ENCODE measurements around the gene PPP2R1B.
"Not testable (repeated sequence)": the region's sequence is repeated elsewhere in the genome, so short reads cannot be mapped to it uniquely, and the experiment has no call there.

The PPP2R1B gene

DNA sequence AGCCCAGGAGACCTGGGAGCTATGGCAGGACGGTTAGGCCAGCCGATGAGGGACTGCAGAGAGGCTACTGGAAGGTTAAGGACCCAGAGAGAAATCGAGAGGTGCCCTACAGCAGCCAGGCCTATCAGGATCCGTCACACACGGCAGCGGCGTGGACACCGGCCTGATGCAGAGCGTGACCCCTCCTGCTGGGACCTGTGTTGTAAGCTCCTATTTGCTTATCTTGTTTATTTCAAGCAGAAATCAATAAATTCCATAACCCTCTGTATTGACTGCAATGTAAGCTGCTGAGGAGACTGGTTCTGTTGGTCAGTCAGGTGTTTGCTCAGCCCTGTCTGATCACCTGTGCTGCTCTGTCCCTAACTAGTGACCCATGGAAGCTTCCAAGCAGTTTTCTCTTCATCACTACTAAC lies 39.9 kb downstream of the PPP2R1B start:
- DNase-seq (ENCODE audit: low read depth in 2 of 2), result no peak

DNA sequence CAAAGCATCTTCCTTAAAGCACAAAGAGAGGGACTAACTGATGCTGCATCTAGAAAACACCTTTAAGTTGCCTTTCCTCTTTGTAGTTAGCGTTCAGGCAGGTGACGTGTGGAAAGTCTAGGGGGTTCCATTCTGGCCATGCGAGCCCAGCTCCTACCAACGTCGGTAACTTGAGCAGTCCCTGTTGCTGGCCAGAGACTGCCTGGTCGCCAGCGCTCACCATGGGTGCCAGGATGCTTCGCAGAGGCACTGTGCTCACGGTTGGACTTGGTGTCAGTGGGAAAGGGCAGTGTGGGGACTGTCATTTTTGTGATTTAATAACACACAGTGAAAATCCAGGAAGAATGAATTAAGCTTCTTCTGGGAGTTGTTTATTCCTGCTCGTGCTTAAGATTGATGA lies 40.6 kb downstream of the PPP2R1B start:
- DNase-seq (ENCODE audit: low read depth in 2 of 2), result no peak

DNA sequence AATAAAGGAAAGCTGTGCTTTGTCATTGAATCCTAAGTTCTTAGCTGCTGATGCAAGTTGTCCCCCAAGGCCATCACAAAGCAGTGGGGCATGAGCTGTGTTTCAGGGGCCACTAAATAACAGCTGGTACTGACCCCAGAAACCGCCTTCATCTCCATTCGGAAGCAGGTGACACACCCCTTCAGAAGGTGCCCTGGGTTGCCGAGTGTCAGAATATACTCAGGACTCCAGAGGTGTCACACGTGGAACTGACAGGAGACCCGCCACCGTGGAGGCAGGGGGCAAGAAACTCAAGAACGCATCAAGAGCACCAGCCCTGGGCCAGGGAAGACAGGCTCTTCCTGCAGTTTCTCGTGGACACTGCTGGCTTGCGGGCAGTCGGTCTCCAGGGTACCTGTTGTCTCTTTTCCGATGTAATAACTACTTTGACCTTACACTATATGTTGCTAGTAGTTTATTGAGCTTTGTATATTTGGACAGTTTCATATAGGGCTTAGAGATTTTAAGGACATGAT lies 41.5 kb downstream of the PPP2R1B start:
- no peak for DNase-seq (ENCODE audit: low read depth in 2 of 2)

DNA sequence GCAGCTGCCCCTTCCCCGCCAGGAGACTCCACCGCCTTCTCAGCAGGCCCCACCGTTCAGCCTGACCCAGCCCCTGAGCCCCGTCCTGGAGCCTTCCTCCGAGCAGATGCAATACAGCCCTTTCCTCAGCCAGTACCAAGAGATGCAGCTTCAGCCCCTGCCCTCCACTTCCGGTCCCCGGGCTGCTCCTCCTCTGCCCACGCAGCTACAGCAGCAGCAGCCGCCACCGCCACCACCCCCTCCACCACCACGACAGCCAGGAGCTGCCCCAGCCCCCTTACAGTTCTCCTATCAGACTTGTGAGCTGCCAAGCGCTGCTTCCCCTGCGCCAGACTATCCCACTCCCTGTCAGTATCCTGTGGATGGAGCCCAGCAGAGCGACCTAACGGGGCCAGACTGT lies 42.6 kb downstream of the PPP2R1B start:
- no peak for DNase-seq (ENCODE audit: low read depth in 2 of 2)

DNA sequence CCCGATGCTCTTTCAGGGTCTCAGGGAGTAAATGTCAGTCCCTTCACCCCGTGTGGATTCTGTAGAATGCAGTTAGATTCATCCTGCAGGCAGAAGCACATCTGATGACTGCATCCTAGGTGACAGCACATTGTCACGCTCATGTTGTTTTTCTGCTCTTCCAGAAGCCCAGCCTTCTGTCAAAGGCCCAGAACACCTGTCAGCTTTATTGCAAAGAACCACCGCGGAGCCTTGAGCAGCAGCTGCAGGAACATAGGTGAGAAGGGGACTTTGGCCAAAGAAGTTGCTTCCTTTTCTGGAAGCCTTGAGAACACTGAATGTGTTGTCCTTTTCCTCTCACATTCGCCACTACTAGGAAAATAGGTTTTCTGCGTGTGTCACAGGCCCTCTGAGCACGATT lies 43.7 kb downstream of the PPP2R1B start:
- DNase-seq (ENCODE audit: low read depth in 2 of 2), result no peak

DNA sequence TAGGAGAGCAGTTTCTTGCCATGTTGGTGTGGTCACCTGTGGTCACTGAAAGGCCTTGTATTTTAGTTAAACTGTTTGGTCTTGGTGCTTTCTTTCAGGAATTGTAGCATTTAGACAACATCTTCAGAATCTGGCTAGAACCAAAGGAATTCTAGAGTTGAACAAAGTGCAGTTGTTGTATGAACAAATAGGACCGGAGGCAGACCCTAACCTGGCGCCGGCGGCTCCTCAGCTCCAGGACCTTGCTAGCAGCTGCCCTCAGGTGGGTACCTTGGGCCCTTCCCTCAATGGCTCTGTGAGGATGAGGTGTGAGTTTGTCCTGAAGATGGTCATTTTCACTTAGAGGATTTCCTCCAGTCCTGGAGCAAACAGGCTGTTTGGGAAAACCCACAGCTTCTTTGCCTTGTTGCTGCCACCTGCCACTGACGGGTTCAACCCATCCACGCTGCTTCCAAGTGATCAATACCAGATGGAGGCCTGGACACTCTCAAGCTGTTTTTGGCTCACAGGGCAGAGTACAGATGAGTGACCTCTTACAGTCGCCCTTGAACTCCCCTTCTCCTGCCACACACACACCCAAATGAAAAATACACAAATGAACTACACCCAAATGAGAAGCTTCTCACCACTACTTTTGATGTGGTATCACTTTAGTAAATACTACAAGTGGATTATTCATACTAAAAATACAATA lies 45.2 kb downstream of the PPP2R1B start:
- DNase-seq (ENCODE audit: low read depth in 2 of 2), result no peak

DNA sequence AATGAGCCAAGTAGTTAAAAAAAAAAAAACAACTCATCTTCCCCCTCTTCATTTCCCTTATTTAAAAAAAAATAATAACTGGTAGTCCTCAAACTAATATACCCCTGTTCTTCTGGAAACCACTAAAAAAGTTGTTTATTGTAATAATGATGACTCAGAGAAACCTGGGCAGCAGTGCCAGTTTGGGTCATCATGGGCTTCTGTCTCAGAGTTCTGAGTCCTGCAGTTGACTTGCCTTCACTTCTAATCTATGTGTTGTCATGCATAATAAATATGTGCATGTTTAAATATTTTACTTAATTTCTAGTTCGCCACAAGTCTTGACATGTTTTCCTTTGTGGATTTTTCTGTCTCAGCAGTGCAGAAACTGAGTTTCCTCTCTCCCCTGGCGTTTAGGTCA lies 46.8 kb downstream of the PPP2R1B start:
- no peak for DNase-seq (ENCODE audit: low read depth in 2 of 2)

DNA sequence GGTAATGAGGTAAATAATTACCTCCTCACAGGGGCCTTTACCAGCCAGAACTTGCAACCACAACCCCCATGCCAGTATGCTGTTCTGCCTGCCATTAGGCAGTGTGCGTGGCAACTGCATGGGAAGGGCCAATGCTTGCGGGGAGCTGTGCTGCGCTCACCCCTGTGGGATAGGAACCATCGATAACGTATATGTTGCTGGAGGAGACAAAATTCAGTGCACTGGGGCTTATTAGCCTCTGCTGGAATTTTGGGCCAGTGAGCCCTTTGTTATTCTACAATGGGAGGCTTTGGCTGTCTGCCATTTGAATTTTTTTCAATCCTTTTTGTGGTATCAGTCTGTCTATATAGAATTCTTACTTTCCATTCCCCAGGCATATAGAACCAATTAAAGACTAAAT lies 47.3 kb downstream of the PPP2R1B start:
- no peak for DNase-seq (ENCODE audit: low read depth in 2 of 2)

DNA sequence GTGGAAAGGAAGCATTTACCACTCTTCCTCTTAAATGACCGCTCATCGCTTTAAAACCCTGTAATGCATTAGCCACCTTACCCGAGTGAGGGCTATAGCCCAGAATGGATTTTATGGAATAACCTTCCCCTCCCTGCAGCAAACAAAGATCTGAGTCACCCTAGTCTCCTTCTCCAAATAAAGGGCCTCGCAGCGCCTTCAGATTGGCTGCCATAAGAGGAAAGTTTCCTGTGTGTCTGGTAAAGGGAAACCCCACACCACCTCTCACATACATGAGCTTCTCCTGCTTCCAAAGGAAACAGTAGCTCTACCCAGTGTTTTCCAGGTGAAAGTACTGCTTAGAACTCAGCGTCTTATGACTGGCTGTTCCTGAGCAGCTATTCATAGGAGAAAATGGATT lies 47.8 kb downstream of the PPP2R1B start:
- DNase-seq (ENCODE audit: low read depth in 2 of 2), result no peak

DNA sequence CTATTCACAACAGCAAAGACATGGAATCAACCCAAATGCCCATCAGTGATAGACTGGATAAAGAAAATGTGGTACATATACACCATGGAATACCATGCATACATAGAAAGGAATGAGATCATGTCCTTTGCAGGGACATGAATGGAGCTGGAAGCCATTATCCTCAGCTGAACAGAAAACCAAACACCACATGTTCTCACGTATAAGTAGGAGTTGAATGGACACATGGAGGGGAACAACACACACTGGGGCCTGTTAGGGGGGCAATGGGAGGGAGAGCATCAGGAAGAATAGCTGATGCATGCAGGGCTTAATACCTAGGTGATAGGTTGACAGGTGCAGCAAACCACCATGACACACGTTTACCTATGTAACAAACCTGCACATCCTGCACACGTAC lies 48.5 kb downstream of the PPP2R1B start:
- not testable (repeated sequence) for DNase-seq (ENCODE audit: low read depth in 2 of 2)

DNA sequence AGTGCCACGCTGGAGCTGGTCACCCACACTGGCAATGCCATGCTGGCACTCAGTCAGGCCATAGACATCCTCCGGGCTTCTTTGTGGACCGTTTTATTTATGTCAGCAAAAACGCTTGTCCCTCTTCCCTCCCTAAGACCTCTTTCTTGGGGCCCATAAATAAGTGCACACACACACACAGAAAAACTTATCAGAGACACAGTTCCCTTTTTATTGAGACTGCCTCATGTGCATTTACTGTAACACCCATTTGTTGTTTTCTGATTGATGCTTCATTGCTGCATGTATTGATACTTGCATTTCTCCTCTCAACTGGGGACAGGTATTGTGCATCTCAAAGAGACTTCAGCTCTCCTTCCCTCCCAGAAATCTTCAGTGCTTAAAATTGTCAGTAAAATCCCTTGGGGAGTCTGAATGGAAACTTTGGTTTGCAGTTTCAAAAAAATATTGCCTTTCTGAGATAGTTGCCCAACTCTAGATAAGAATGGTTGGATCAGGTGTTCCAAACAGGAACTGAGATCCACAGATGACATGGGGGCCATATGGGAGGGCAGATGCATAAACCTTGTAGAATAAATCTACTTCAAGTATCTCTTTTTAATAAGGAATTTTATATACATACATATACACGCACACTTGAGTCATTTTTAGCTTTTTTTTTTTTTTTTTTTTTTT lies 50.9 kb downstream of the PPP2R1B start:
- DNase-seq (ENCODE audit: low read depth in 2 of 2), result no peak

DNA sequence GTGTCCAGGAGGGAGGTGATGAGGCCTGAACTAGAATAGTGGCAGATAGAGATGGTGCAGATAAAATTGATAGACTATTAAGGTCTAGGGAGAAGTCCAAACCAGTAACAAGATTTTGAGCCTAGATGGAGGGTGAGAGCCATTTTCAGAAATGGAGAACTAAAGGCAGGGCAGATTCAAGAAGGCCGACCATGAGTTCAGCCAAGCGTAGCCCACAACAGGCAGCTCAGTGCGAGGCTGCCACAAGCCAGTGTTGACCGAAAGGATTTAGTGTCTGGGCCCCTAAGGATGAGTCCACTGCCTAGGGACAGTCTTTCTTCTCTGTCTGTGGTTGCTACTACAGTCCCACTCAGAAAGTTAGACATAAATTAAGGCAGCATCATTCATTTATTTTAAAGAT lies 51.7 kb downstream of the PPP2R1B start:
- DNase-seq (ENCODE audit: low read depth in 2 of 2), result no peak

DNA sequence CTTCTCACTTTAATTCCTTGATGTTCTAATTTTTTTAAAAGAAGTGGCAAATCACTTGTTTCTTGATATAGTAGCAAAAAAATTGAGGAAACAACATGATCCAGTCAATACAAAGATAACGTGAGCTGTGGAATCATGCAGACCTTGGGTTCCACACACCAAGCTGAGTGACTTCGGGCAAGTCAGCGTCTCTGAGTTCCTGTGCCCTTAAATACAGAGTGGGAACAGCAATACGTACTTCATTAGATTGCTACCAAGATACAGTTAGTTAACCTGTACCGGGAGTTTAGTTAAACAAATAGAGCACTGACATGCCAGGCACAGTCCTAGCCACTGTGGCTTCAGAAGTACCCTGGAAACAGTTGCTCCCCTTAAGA lies 58.5 kb downstream of the PPP2R1B start:
- DNase-seq (ENCODE audit: low read depth in 2 of 2), result no peak

DNA sequence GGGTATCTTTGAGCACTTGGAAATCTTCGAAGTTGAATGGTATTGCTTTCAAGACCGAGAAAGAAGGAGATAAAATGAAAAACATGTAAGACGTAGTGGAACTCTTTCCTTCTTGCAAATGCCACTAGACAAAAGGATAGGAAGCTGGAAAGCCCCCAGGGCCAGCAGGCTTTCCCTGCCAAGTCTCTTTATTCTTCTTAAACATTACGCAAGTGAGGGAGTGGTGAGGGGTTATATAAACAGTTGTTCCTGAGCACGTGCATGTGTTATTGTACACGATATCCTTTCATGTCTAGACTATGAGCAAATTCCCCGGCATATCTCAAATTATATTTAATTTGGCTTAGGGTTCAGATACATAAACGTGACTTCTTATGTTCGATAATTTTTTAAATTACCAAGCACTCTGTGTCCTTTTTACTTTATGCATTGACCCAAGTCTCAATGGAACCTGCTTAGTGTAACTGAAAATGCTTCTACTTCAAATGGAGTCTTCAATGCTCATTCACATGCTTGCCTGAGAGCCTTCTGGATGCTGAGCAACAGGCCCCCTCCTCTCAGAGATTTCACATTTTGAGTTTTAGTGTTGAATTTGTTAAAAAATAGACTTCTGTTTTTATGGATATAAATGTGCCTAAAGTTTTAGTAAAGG lies 59.0 kb downstream of the PPP2R1B start:
- no peak for DNase-seq (ENCODE audit: low read depth in 2 of 2)

DNA sequence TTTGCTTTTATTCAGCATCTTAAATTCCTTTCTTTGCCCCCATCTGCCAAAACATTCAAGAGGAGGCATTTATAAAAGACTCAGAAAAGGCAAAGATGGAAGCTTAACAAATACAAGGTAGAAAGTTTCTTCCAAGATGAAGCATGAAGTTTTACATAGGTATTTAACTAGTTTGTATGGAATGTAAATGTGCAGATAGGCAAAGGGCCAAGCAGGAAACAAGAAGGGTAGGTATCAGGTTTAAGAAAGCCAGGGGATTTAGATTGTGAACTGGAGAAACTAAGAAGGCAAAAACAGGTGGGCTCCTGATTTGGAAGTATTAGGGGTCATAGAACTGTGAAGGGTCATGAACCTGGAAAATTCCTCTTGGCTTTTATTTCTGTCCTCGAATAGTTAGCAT lies 62.6 kb downstream of the PPP2R1B start:
- DNase-seq (ENCODE audit: low read depth in 2 of 2), result no peak

DNA sequence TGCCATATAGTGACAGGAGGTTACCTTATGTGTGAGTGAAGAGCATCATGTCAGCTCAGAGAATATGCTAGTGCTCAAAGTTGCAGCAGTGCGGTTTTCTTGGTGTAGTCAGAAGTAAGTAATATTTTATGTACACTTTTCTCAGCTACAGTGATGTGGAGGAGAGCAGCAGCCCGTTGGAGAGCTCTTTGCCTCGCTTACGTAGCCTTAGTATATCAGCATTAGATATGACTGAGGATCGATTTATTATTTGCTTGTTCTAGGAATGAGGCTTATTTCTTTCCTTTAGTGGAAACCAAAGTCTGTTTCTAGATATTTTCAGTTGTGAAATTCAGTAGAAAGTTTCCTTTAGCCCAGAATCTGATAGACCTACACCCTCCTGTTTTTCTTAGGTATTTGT lies 63.6 kb downstream of the PPP2R1B start:
- DNase-seq (ENCODE audit: low read depth in 2 of 2), result no peak

DNA sequence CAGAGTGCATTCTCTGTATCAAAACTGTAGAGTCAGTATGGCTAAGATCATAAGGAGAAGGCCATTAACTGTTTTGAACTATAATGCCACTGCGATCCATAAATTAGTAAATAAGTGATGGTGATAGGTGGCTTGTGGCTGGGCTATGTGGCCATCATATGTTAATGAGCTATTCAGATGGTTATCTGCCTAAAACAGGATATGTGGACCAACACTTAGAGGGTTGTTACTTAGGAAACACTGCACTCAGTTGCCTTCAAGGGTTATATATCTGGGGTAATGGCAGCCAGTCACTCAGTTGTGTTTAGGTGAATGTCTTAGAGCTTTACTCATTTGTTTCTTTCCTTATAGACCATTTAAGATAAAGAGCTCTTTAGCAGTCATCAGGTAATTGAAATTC lies 66.0 kb downstream of the PPP2R1B start:
- no peak for DNase-seq (ENCODE audit: low read depth in 2 of 2)

DNA sequence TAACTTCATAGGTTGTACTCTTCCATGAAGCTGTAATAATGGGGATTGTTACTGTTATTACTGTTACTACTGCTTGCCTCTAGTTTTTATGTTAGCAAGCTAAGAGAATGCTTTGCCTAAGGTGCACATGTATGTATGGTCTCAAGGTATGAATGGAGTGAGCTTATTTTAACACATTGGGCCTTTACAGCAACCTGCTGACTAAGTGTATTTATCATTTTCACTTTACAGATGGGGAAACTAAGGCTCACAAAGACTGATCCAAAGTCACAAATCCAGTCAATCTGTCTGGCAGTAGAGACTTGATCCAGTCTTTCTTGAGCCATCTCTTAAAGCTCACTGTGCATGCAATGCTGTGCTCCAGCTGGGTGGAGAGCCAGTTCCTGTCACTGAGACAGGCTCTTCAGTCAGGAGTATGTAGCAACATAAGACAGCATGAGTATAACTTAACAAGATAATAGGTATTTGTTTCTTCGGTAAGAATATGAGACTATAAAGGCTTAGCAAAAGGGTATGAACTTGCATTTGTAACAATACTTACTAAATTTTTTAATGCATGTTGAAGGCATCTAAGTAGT lies 66.5 kb downstream of the PPP2R1B start:
- no peak for DNase-seq (ENCODE audit: low read depth in 2 of 2)

DNA sequence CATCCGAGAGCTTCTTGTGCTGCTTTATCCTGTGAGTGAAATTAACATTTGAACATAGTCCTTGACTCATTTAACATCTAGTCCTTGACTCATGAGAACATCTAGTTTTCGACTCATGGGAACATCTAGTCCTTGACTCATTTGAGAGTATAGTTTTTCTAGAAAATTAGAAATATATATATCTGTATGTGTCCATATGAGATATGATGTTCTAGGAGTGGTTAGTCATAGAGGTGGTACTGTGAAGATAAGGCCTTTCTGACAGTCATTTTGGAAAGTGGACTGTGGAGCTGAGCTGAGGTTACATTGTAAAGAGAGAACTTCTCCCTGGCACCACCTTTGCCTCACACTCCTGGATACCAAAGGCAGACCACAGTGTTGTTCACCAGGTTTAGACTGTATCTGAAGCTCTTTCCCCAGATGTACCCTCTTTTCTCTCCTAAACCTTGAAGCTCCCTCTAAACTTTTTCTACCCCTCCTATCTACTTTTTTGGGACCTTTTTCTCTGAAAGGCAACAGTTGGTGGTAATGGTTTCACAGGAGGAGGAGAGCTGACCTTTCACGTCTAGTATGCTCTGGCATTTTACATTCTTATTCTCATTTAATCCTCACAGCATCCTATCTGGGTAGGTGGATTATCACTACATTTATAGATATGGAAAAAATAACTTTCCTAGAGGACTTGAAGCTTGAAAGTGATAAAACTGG lies 67.2 kb downstream of the PPP2R1B start:
- no peak for DNase-seq (ENCODE audit: low read depth in 2 of 2)

DNA sequence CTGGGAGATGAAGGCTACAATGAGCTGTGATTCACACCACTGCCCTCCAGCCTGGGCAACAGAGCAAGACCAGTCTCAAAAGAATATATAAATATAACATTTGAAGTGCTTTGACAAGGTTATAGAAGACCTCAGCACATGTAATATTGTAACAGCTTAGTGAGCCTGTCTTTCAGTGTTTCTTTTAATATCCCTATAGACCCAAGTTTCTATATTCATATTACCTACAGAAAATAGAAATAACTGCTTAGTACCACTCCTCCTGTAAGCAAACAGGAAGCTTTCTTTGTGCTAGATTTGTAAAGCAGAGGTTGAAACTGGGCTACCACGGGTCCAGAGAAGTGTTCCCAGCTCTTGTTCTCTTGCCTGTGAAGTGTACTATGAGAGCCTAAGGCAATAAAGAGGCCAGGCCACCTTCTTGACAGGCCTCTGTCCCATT lies 68.2 kb downstream of the PPP2R1B start:
- no peak for DNase-seq (ENCODE audit: low read depth in 2 of 2)

DNA sequence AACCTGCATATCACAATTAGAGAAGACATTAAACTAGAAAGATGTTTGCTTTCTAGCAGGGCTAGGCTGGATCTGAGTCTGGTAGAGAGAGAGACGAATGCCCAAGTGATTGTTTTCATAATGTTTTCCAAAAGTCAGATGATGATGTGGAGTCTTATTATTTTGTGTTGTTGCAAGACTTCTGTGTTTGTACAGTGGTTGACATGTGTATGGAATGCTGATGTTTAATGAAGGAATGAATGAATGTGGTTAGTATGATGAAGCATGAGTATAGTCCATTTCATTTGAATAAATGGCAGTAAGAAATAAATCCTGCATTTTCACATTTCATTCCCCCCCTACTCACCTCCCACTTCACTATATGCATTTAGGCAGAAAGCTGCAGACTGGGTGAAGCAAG lies 69.6 kb downstream of the PPP2R1B start:
- DNase-seq (ENCODE audit: low read depth in 2 of 2), result no peak

DNA sequence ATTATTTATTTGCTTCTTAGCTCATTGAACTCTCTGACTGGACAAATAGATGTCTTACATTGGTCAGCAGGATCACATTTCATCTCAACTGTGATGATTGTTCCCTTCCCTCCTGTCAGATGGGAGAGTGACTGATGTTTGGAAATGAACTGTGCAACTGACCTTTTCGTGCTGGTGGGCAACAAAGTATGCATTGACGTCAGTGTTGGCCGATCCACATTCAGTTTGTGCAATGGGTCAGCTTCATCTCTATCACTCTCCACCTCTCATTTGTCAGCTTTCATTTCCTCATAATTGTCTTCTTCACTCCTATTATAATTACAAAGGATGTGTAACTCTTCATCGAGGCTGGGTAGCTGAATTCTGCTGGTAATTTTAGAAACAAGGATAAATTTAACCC lies 71.3 kb downstream of the PPP2R1B start:
- DNase-seq (ENCODE audit: low read depth in 2 of 2), result peak; percentile 24 to 41

Measured in fibroblast of skin of left biceps (primary cell).